DOHH2 (cell line): ENCODE data around the gene NOL4L.

Source experiments
- EZH2phosphoT487 ChIP-seq: fragments of 200-600 bp; sonication (generic); IDR thresholded peaks from 2 replicates; pipeline ENCODE4 v1.6.1; 2017; ENCODE audit warnings: borderline replicate concordance, mild to moderate bottlenecking, antibody characterized with exemption, low read length, moderate library complexity, mixed read lengths
- TF ChIP-seq, protein P1 (sequence below): fragments of 200-600 bp; sonication (generic); IDR thresholded peaks from one replicate; pipeline ENCODE4 v1.5.1; 2014; ENCODE audit warnings: antibody characterized with exemption, mild to moderate bottlenecking, low read depth, low read length; ENCODE audit not compliant: poor library complexity, severe bottlenecking

DNA sequence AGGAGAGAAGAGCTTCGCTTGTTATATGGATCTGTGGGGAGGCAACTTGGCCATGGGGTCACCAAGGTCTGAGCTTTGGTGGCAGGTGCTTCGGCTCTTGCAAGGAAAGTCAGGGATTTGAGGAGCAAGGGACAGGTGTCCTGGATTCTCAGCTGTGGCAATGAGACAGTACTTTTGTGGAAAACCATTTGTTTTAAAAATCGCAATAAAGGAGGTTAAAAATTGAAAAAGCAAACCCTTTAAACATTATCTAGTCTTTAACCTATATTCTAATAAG, 64.3 kb downstream of the NOL4L start:
- TF ChIP-seq, protein P1, sequence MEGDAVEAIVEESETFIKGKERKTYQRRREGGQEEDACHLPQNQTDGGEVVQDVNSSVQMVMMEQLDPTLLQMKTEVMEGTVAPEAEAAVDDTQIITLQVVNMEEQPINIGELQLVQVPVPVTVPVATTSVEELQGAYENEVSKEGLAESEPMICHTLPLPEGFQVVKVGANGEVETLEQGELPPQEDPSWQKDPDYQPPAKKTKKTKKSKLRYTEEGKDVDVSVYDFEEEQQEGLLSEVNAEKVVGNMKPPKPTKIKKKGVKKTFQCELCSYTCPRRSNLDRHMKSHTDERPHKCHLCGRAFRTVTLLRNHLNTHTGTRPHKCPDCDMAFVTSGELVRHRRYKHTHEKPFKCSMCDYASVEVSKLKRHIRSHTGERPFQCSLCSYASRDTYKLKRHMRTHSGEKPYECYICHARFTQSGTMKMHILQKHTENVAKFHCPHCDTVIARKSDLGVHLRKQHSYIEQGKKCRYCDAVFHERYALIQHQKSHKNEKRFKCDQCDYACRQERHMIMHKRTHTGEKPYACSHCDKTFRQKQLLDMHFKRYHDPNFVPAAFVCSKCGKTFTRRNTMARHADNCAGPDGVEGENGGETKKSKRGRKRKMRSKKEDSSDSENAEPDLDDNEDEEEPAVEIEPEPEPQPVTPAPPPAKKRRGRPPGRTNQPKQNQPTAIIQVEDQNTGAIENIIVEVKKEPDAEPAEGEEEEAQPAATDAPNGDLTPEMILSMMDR: no peak
- no peak for TF ChIP-seq EZH2phosphoT487
